MG63 (cell line): ENCODE results near the gene EPB41L5. TPM values are rescaled to one million over a fixed set of nuclear protein-coding genes. Genes with fewer than 3 reads are reported as not detected.
"Not testable (repeated sequence)": the region's sequence is repeated elsewhere in the genome, so short reads cannot be mapped to it uniquely, and the experiment has no call there.

ENCODE experiments used
- DNase-seq: peaks from one replicate; pipeline ENCODE4 v3.0.0-alpha.2; 2020
- H3K27me3 ChIP-seq: fragments of 250-450 bp; sonication (Bioruptor Pico); 2 replicates; pipeline ENCODE4 v1.5.1; 2020; ENCODE audit warnings: mild to moderate bottlenecking, moderate library complexity
- H3K36me3 ChIP-seq: fragments of 250-450 bp; sonication (Bioruptor Pico); 2 replicates; pipeline ENCODE4 v1.5.1; 2020; ENCODE audit warnings: mild to moderate bottlenecking, moderate library complexity
- H3K4me3 ChIP-seq: fragments of 250-450 bp; sonication (Bioruptor Pico); 2 replicates; pipeline ENCODE4 v1.5.1; 2020; ENCODE audit warnings: mild to moderate bottlenecking, moderate library complexity
- H3K9me3 ChIP-seq: fragments of 250-450 bp; sonication (Bioruptor Pico); 2 replicates; pipeline ENCODE4 v1.5.1; 2020; ENCODE audit warnings: mild to moderate bottlenecking, moderate library complexity
- total RNA-seq: library from RNA; depleted of rRNA; stranded (reverse); fragments of >200 nt; shearing (Covaris generic); gene quantifications from 2 replicates; pipeline ENCODE4 v1.2.3, GENCODE V29; 2014; ENCODE audit warnings: low replicate concordance

The EPB41L5 gene
- total RNA-seq, 1 experiment from 2014 or later = 11.8 TPM

GRCh38 chr2:120060088-120060623 lies 47.3 kb downstream of the EPB41L5 start:
- no peaks in the 10 kb centered on the region for H3K36me3 ChIP-seq
- H3K4me3 ChIP-seq = no peak overlapping the region
- no peaks in the 10 kb centered on the region; the same call in 1 of the 2 replicates for H3K9me3 ChIP-seq
- DNase-seq = no peak
- no peaks in the 10 kb centered on the region for H3K27me3 ChIP-seq

- H3K36me3 ChIP-seq = no peaks in the 10 kb centered on the region
- no peaks in the 10 kb centered on the region; the same call in 1 of the 2 replicates for H3K9me3 ChIP-seq
- no peaks in the 10 kb centered on the region for H3K27me3 ChIP-seq
- H3K4me3 ChIP-seq = no peak overlapping the region
- DNase-seq = no peak
Measured at GRCh38 chr2:120064664-120065063, 51.8 kb downstream of the EPB41L5 start.

- DNase-seq = no peak
- Histone ChIP-seq H3K36me3 (no peaks in the 10 kb centered on the region), H3K9me3 (no peaks in the 10 kb centered on the region; the same call in 1 of the 2 replicates), H3K4me3 (no peak overlapping the region), H3K27me3 (no peaks in the 10 kb centered on the region)
Measured at GRCh38 chr2:120066800-120067547, 54.1 kb downstream of the EPB41L5 start.

GRCh38 chr2:120068040-120068658 lies 55.3 kb downstream of the EPB41L5 start:
- DNase-seq, H3K36me3 ChIP-seq, H3K27me3 ChIP-seq, H3K9me3 ChIP-seq, H3K4me3 ChIP-seq: not testable (repeated sequence)

GRCh38 chr2:120075545-120075944 lies 62.7 kb downstream of the EPB41L5 start:
- Histone ChIP-seq H3K36me3 (no peaks in the 10 kb centered on the region), H3K4me3 (no peak overlapping the region), H3K27me3 (no peaks in the 10 kb centered on the region), H3K9me3 (no peaks in the 10 kb centered on the region)
- DNase-seq = no peak

- H3K9me3 ChIP-seq = no peaks in the 10 kb centered on the region
- no peaks in the 10 kb centered on the region for H3K27me3 ChIP-seq
- H3K4me3 ChIP-seq = no peak overlapping the region
- DNase-seq = no peak
- no peaks in the 10 kb centered on the region for H3K36me3 ChIP-seq
Measured at GRCh38 chr2:120077896-120078295, 65.0 kb downstream of the EPB41L5 start.

GRCh38 chr2:120079647-120080046 lies 66.8 kb downstream of the EPB41L5 start:
- Histone ChIP-seq H3K27me3 (no peaks in the 10 kb centered on the region), H3K4me3 (no peak overlapping the region), H3K9me3 (no peaks in the 10 kb centered on the region), H3K36me3 (no peaks in the 10 kb centered on the region)
- no peak for DNase-seq

GRCh38 chr2:120091436-120091835 lies 78.6 kb downstream of the EPB41L5 start:
- no peak for DNase-seq
- no peaks in the 10 kb centered on the region for H3K36me3 ChIP-seq
- no peak overlapping the region for H3K4me3 ChIP-seq
- H3K27me3 ChIP-seq = no peaks in the 10 kb centered on the region
- H3K9me3 ChIP-seq = no peaks in the 10 kb centered on the region

- no peaks in the 10 kb centered on the region for H3K9me3 ChIP-seq
- H3K27me3 ChIP-seq = no peaks in the 10 kb centered on the region
- H3K36me3 ChIP-seq = no peaks in the 10 kb centered on the region
- no peak overlapping the region for H3K4me3 ChIP-seq
- DNase-seq = no peak
Measured at GRCh38 chr2:120094795-120095194, 81.9 kb downstream of the EPB41L5 start.

GRCh38 chr2:120100627-120101026 lies 87.8 kb downstream of the EPB41L5 start:
- no peaks in the 10 kb centered on the region for H3K27me3 ChIP-seq
- no peak for DNase-seq
- no peak overlapping the region for H3K4me3 ChIP-seq
- no peaks in the 10 kb centered on the region for H3K9me3 ChIP-seq
- no peaks in the 10 kb centered on the region for H3K36me3 ChIP-seq

- H3K36me3 ChIP-seq = no peaks in the 10 kb centered on the region
- DNase-seq = peak; percentile 83
- no peaks in the 10 kb centered on the region for H3K9me3 ChIP-seq
- no peaks in the 10 kb centered on the region for H3K27me3 ChIP-seq
- H3K4me3 ChIP-seq = no peak overlapping the region
Measured at GRCh38 chr2:120103723-120104467, 91.0 kb downstream of the EPB41L5 start.

GRCh38 chr2:120104772-120105171 lies 91.9 kb downstream of the EPB41L5 start:
- no peaks in the 10 kb centered on the region for H3K9me3 ChIP-seq
- no peak overlapping the region for H3K4me3 ChIP-seq
- H3K36me3 ChIP-seq = no peaks in the 10 kb centered on the region
- H3K27me3 ChIP-seq = no peaks in the 10 kb centered on the region
- DNase-seq = no peak

GRCh38 chr2:120105360-120105759 lies 92.5 kb downstream of the EPB41L5 start:
- no peaks in the 10 kb centered on the region for H3K27me3 ChIP-seq
- no peak overlapping the region for H3K4me3 ChIP-seq
- H3K36me3 ChIP-seq = no peaks in the 10 kb centered on the region
- no peak for DNase-seq
- H3K9me3 ChIP-seq = no peaks in the 10 kb centered on the region

- Histone ChIP-seq H3K27me3 (no peaks in the 10 kb centered on the region), H3K4me3 (no peak overlapping the region), H3K36me3 (no peaks in the 10 kb centered on the region), H3K9me3 (no peaks in the 10 kb centered on the region)
- DNase-seq = peak; percentile 25
Measured at GRCh38 chr2:120108049-120108448, 95.2 kb downstream of the EPB41L5 start.

GRCh38 chr2:120108749-120109148 lies 95.9 kb downstream of the EPB41L5 start:
- no peak overlapping the region for H3K4me3 ChIP-seq
- DNase-seq = no peak
- H3K9me3 ChIP-seq = no peaks in the 10 kb centered on the region
- no peaks in the 10 kb centered on the region for H3K27me3 ChIP-seq
- no peaks in the 10 kb centered on the region for H3K36me3 ChIP-seq

GRCh38 chr2:120109186-120110061 lies 96.5 kb downstream of the EPB41L5 start:
- H3K4me3 ChIP-seq = no peak overlapping the region
- H3K9me3 ChIP-seq = no peaks in the 10 kb centered on the region
- no peaks in the 10 kb centered on the region for H3K36me3 ChIP-seq
- H3K27me3 ChIP-seq = no peaks in the 10 kb centered on the region
- no peak for DNase-seq
